NCI-H1694 (cell line): ENCODE measurements around the gene PRR23C.

Experiments used
- DNase-seq: peaks from one replicate; lab custom pipeline; 2025; lab: John Stamatoyannopoulos, UW

Gene PRR23C

GRCh38 chr3:138995706-138996105 lies 49.0 kb downstream of the PRR23C start:
- DNase-seq: no peak
